CD4-positive, alpha-beta T cell treated with Interleukin-21 for 1 hour (primary cell): ENCODE data around the gene PKMYT1.

Experiments used
- DNase-seq: peaks from one replicate; pipeline ENCODE4 v3.0.0-alpha.2; 2020

Gene PKMYT1

DNA sequence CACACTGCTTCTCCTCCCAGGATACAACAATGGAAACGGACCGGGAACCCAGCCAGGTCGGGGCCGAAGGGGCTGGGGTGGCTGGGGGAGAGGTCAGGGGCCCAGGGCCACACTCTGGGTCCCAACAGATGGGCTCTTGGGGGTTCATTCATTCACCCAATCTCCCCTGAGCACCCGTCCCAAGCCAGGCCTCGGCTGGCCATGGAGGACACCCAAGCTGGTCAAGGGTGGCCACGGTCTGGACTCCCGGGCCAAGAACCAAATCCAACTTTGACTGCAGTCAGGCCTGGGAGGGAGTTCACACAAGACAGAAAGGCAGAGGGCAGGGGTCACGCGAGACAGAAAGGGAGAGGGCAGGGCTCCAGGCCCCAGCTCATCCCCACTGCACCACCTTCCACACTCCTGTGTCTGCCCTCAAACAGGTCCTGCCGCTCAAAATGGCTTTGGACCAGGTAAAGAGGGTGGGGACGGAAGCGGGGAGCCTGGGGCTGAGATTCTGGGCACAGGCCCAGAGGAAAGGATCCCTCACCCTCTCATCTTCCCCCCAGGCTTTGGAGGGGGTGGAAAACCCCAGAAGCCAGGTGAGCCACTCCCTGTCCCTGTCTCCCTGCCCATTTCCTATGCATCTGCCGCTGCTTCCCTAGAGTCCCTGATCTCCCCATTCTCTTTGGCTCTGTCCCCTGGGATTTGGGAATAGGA, 12.3 kb upstream of the PKMYT1 start:
- no peak for DNase-seq

DNA sequence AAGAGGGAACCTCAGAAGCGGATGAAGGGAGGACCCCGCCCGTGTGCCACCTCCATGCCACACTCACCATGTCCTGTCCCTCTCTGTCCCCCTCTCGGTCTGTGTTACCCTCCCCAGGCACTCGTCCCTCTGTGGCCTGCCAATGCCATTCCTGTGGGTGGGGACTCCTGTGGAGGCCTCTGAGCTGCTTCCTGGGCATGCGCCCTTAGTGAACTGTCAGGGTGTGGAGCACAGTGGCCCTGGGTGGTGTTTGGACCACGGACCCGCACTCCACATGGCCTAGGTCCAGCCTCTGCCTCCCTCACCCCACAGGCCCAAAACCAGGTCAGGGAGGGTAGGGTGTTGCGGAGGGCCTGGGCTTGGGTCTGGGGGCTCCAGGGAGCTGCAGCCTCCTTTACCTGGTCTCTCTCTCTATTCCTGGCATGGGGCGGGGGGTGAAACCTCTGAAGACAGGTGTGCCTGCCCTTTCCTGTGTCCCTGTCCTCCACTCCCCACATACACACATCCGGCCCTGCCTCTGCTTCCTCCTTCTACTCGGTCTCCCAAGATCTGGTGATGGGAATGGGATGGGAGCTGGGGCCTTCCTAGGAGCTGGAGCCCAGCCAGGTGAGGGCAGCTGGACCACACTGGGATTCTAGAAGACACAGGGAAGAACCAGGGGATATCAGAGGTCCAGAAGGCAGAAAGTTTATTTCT, 11.5 kb upstream of the PKMYT1 start:
- DNase-seq, result no peak

DNA sequence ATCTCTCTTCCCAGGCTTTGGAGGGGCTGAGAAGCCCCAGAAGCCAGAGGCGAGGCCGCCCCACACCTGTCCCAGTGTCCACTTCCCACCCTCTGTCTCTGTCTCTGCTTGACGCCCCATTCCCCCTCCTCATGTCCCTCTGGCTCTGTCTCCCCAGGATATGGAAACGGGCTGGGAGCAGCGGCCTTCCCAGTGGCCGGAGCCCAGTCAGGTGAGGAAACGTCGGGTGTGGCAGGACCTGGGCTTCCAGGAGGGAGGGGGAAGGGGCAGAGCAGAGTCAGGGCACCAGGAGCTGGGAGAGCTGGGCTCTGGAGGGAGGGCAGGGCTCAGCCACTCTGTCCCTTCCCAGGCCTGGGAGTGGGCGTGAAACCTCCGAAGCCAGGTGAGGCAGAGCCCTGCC, 10.6 kb upstream of the PKMYT1 start:
- no peak for DNase-seq

DNA sequence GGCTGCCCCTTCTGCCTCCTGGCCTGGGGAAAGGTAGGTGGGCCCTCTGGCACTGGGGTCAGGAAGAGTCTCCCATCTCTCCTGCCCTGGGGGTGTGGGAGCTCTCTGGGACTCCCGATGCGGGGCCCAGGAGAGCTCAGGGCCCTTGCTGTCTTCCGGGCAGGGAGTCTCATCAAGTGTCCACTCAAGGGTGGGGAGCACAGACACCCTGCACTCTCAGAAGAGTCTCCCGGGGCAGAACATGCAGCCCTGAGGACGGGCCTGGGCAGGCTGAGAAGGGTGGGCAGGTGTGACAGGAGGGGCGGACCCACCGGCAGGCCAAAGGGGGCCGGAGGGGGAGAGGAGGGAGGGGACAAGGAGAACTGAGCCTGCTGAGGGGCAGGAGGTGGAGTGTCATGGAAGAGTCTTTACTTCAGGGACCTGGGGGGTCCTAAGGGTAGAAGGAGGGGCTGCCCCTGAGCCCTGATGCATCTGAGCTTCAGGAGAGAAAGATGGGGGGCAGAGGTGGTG, 8.4 kb upstream of the PKMYT1 start:
- no peak for DNase-seq

DNA sequence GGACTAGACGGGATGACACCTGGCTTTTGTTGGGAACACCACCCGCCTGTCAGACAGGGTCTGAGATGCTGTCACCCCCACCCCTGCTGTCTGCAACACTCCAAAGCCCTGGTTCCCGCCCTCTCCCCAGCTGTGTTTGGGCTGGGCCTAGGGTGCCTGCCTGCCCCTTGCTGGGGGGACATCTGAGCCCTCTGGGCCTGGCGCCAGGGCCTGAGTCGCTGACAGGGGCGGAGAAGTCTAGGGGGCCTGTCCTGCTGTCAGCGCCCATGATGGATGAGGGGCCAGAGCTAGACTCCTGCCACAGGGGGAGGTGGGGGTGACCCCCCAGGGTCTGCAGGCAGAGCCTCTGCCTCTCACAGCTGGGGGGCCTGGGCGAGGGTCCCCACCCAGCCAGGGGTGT, 7.6 kb upstream of the PKMYT1 start:
- DNase-seq, result no peak

DNA sequence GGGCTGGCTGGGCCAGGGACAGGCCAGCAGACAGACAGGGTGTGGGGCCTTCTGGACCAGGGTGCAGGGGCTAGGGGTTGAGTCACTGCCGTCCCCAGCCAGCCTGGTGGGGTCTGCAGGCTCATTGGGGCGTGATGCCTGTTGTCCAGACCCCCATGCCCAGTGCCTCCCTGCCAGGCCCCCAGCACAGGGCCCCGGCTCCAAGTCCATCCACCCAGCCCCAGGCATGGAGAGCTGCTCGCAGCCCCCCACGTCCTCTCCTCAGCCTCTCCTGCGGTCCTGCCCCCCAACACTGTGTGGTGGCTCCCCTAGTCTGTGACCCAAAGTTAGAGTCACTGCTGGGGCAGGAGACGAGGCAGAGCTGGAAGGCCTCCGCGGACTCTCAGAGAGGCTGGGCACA, 7.0 kb upstream of the PKMYT1 start:
- DNase-seq, result no peak

DNA sequence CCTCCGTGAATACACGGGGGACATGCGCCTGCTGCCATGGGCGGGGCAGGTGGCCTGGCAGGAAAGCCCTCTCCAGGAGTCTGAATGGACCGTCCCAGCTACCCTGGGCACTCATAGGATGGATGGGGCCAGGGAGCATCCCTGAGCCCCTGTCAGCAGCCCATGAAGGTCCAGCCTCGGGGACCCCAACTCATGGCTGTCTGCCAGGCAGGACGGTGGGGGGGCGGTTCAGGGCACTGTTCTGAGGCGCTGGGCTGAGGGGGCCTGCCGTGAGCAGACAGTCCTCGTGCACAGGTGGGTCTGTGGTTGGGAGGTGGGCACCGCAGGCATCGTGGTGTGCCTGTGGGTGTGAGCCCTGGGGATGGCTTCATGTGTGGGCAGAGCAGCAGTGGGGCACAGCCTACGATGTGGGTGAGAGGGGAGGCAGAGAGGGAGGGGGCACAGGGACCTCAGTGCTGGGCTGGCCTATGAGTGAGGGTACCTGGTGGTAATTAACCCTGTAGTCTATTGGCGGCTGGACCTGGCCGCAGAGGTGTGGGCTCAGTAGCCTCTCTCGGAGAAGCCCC, 6.5 kb upstream of the PKMYT1 start:
- DNase-seq, result no peak

DNA sequence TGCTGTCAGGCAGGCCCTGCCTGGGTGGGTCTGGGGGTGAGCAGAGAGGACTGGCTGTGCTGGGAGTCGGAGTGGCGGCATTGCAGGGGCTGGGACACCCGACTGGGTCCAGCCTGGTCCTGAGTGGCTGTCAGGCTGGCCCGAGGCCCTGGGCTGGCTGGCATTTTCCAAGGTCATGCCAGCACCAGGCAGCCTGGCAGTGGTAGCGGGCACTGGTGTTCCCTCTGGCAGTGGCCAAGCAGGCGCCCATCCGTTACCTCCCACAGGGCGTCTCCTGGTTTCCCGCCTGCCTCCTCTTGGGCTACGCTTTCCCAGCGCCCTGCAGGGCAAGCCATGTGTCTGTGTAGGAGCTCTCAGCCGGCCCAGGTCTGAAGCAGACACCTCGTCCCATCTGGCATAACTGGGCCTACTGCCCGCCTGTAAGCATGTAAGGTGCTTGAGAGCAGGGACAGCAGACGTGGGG, 5.7 kb upstream of the PKMYT1 start:
- no peak for DNase-seq

DNA sequence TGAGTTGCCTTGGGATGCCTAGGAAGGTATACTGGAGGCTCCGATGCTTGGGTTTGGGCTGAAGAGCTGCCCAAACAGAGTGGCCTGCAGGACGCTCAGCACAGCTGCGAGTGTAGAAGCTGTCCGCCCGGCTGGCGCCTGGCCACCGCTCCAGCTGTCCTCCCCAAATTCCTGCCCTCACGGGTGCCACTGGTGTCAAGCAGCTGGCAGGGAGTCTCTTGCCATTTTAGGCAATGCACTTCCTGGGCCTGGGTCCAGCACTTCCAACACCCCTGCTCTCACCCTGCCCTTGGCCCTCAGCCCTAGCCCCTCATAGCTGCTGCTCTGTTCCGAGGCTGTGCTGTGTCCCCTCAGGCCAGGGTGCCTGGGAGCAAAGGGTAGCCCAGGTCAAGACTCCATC, 5.2 kb upstream of the PKMYT1 start:
- DNase-seq, result no peak

DNA sequence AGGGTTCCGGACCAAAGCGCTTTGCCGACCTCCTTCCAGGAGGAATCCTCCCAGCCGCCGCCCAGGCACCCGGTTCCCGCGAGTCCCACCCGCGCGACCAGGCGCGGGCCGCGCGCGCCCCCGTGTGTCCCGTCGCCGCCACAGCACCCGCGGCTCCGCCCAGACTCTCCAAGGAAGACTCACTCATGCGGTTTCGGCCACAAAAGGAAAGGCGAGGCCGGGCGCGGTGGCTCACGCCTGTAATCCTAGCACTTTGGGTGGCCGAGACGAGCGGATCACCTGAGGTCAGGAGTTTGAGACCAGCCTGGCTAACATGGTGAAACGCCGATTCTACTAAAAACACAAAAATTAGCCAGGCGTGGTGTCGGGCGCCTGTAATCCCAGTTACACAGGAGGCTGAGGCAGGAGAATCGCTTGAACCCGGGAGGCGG, 3.5 kb upstream of the PKMYT1 start:
- DNase-seq, result peak; percentile 69

DNA sequence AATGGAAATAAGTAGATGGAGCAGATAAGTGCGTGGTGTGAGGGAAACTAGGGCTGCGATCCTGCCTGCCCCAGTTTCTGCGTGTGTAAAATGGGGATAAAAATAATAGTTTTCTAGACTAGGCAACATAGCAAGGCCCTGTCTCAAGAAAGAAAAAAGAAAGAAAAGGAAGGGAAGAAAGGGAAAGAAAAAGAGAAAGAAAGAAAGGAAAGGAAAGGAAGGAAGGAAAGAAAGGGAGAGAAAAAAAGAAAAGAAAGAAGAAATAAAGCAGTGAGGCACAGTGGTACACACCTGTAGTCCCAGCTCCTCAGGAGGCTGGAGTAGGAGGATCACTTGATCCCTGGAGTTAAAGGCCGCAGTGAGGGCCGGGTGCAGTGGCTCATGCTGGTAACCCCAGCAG, 2.2 kb upstream of the PKMYT1 start:
- no peak for DNase-seq

DNA sequence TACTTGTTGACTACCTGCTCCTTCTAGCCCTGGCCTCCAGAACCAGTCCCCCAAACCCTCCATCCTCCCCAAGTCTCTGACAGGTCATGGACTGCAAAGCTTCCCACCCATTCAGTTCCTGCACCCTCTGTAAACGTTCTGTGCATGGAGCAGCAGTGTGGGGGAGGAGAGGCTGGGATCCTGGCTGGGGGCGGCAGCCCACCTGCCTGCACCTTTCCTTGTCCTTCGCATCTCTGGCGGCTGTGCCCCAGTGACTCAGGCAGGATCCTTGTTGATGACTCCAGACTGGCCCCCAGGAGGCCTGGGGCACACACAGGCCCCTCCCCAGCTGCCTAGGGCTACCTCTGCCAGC, 1.6 kb upstream of the PKMYT1 start:
- no peak for DNase-seq

DNA sequence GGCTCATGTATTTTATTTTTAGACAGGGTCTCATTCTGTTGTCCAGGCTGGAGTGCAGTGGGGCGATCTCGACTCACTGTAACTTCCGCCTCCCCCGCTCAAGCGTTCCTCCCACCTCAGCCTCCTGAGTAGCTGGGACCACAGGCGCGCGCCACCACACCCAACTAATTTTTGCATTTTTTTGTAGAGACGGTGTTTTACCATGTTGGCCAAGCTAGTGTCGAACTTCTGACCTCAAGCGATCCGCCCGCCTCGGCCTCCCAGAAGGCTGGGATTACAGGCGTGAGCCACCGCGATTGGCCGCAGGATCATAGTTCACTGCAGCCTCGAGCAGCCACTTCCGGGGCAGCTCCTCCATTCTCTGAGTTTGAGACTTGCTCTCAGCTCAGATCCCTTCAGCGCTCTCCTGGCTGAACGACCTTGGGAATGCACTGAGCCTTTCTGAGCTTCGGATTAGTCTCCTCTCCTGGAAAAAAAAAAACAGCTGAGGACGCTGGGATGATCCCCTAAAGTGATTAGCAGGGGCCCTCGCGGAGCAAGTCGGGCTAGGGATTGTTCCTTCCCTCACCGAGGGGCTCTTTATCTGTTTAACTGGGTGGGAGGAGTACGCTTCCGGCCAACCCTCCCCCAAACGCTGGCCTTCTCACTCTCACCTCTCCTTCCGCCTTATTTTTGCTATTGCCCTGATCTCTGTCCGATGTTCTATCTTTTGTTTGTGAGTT, 1.1 kb upstream of the PKMYT1 start:
- no peak for DNase-seq

DNA sequence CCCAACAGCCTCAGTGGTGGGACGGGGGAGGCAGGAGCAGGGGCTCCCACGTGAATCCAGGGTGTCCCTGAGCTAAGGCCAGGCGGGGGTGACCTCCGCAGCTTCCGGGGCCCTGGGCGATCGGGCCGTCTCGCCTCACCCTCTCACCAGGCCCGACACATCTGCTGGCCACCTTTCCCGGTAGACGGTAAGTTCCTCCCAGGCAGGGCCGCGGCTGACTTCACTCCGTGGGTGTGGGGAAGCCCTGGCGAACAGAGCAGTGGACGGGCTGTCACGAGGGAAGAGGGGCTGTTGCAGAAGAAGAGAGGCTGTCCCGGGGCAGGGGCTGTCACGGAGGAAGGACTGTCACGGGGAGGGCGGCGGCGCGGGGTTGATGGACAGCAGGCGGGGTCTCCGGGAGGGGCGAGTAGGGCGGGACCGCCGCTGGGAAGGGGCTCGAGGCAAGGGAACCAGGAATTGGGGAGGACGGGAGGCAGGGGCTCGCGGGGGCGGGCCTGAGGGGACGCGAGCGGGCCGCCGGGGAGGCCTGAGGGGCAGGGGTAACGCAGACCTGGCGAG, 498 bp downstream of the PKMYT1 start:
- no peak for DNase-seq

DNA sequence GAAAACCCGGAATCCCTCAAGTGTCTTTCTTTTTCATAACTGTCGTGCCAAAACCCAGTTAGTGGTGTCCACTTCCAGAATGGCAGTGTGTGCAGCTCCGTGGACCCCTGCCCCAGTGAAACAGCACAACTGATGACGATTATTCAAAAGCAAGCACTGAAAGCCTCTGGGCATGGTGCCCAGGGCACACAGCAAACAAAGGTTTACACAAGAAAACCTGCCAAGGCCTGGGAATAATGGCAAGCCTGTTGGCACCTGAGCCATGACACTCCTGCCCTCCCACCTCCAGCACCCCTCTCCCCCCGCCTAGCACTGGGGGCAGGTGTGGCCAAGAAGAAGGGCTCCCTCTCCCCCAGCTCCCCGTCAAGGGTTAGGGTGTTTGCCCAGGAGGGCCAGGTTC, 2.8 kb downstream of the PKMYT1 start:
- DNase-seq, result no peak

DNA sequence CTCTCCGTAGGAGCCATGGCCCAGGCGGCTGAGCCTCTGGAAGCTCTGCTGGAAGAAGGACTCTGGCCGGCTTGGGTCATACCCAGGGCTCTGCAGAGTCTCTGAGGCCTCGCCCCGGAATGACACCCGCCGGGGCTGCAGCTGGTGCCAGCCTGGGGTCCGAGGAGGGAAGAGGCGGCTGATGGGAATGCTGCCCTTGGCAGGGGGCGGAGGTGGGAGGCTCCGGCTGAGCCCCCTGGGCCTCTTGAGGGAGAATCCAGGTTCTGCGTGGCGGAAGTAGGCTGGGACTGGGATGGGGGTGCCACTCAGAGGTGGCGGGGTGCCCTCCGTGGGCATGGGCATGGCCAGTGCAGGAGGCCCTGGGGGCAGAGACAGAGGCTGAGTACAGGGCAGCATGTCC, 3.6 kb downstream of the PKMYT1 start:
- DNase-seq, result no peak

DNA sequence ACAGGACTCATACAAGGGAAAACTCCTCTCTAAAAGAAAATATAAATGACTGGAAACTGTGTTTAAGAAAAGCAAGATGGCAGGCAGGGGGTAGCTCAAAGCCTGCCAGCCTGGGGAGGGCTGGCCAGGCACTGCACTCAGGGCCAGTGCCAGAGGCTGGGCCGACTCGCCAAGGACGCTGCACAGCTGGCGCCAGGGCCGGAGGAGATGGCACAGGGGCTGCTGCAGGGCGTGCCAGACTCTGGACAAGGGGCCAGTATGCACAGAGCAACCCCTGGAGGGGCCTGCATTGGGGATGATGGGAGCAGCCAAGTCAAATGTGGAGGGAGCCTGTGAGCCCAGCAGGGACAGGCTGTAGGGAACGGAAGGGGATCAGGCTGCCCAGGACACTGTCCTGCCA, 4.0 kb downstream of the PKMYT1 start:
- DNase-seq, result no peak

DNA sequence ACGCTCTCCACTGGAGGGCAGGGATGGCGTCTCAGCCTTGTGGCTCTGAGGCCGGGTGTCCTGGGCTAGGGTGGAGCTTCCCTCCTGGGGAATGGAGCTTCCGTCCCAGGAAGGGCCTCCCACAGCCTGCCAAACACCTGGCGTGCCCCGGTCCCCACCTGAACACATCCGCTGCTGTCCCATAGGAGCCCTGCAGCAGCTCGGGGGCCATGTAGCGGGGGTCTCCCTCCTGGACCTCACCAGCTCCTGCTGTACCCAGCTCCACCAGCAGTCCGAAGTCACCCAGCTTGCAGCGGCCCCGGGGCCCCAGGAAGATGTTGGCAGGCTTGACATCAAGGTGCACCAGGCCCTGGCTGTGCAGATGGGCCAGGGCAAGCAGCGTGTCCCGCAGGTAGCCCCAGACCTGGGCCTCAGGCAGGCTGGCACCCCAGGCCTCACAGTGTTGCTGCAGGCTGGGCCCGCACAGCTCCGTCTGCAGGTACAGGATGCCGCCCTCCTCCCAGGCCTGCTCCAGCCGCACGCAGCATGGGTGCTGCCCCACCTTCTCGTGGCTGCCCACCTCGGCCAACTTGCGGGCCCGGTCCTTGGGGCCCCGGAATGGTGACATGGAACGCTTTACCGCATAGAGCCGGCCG, 5.0 kb downstream of the PKMYT1 start:
- no peak for DNase-seq

DNA sequence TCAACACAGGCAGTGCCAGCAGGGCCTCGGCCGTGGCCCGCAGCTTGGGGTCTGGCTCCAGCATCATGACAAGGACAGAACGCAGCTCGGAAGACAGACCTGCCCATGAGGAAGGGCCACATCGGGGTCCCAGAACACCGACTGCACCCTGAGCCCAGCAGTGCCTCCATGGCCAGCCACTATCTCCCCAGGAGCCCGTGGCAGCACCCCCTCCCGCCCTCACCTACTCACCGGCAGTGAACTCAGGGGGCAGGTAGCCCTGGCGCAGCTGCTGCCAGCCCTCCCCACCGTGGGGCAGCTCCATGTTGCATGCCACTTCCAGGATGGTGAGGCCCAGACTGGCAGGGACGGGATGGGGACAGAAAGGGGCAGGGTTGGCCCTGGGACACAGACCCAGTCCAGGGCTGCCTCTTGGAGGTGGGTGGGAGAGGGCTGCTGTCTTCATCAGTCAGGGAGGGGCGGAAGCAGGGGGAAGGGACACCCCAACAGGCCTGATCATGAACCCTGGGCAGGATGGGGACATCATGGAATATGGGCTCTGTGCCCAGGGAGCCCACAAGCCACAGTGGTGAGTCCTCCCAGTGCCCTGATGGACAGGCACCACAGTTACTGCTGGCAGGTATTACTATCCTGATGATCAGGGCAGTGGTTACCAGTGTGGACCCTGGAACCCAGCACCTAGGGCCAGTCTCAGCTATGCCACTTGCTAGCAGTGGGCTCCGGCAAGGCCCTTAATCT, 5.8 kb downstream of the PKMYT1 start:
- no peak for DNase-seq

DNA sequence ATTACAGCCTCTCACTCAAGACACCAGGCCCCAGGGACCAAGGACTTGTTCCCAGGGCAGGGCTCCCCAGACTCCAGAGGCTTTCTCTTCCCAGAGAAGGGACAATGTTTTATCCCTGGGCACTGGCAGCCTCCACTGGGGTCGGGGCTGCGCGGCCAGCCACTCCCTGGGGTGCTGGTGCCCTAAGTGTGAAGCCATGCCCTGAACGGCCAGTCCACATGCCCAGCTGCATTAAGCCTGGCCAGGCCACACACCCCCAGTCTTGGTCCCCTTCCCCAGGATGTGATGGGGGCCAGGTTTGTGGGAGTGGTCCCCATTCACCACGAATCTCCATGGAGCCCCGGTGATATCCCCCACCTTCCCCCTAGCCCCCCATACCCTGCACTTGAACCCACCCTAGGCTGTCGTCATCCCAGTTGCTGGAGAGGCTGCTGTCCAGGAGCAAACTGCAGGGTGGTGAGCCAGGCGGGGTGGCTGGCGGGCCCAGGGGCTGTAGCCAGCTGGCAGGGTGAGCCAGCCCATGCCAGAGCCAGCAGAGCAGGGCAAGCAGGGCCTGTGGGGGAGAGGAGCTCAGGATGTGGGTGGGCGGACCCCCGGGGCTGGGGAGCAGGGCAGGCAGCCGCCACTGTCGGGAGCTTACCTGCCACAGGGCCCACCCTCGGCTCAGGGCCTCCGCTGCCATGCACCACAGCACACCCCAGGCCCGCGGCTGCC, 6.5 kb downstream of the PKMYT1 start:
- no peak for DNase-seq

DNA sequence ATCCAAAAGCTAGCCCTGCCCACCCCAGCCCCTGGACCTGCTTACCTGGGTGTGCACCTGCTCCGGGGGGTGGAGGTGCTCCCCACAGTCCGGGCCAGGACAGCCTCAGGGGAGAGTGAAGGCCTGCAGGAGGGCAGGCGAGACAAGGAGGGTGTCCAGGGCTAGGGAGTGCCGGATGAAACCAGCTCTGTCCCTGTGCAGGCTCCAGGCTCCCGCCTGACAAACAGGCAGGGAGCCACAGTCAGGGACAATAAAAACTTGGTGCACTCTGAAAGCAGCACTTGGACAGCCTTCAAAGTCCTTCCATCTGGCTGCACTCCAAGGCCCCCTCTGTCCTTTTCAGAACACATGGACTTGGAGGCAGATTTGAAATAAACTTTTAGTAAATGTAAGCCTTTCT, 7.2 kb downstream of the PKMYT1 start:
- no peak for DNase-seq
